ENCODE data around the gene SAMM50.

- no peak for TF ChIP-seq CTCF (IDR thresholded peaks at IDR 0.05; ENCODE audit: low read length)
- no peak for TF ChIP-seq EZH2 (optimal IDR thresholded peaks at IDR 0.05; ENCODE audit: low read depth, low read length)
These were observed 10.4 kb upstream of the SAMM50 start for GRCh38 chr22:43944670-43945430.
